ENCODE data around the gene SCAMP4. TPM values are rescaled to one million over a fixed set of nuclear protein-coding genes. Genes with fewer than 3 reads are reported as not detected.

SCAMP4 gene
- polyA plus RNA-seq, 2 of the 4 experiments (the other 2 are of a cell fraction): 7.6 to 63.0 TPM

DNA sequence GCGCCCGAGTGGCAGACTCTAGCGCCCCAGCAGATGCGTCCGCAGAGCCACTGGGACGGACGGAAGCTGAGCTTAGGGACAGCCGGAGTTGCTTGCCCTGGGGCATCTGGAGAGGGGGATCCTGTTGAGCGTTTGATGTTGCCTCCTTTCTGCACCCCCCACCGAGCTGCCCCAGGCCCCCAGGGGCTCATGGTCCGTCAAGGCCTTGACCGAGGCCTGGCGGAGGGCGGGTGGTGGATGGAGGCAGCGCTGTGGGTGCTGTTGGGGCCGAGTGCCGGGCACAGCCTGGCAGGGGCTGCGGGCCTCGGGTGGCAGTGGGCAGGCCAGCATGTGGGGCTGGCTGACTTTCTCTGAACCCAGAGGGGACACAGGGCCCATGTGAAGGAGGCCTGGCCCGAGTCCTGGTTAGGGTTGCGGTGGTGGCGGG, 38.5 kb downstream of the SCAMP4 start (continued):
- TF ChIP-seq BCL3 (IDR thresholded peaks at IDR 0.05): no peak
- TF ChIP-seq, protein P1, sequence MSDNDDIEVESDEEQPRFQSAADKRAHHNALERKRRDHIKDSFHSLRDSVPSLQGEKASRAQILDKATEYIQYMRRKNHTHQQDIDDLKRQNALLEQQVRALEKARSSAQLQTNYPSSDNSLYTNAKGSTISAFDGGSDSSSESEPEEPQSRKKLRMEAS (IDR thresholded peaks at IDR 0.05): no peak
- no peak for TF ChIP-seq HOXB5 (CRISPR knock-in tag; IDR thresholded peaks at IDR 0.05)

- no peak overlapping the region for H3K4me3 ChIP-seq
- no peak for FAIRE-seq
- H3K27ac ChIP-seq: no peak overlapping the region; a peak in 1 of 6 replicates
- no peak for DNase-seq (ENCODE audit: low read depth in 1 of 2, low spot score in 1 of 2)
- no peak overlapping the region for H3K4me2 ChIP-seq
- peaks cover 11% of the 10 kb centered on the region; the same call in 2 of the 3 replicates for H3K4me1 ChIP-seq
- WGBS (ENCODE audit: missing lambda C conversion rate): 91% methylated on average over 15 of the region's 42 CpGs
- ATAC-seq: no peak
- ChIA-PET CTCF (interaction anchor here (1.6 kb wide), 1 partner anchor 14 kb away, joined by 8 read pairs; no protein-coding TSS in a partner anchor), POLR2A (no interaction called here)
- no peak for TF ChIP-seq ZNF302 (CRISPR knock-in tag; IDR thresholded peaks at IDR 0.05)
- TF ChIP-seq RCOR1 (IDR thresholded peaks at IDR 0.05; ENCODE audit: low read depth, low read length): no peak
- no peak for TF ChIP-seq FOSB (CRISPR knock-in tag; IDR thresholded peaks at IDR 0.05)
- no peak for TF ChIP-seq HEYL (CRISPR knock-in tag; IDR thresholded peaks at IDR 0.05)
- no peak for TF ChIP-seq EHMT2 (IDR thresholded peaks at IDR 0.05; ENCODE audit: low read depth)
- TF ChIP-seq, protein P2, sequence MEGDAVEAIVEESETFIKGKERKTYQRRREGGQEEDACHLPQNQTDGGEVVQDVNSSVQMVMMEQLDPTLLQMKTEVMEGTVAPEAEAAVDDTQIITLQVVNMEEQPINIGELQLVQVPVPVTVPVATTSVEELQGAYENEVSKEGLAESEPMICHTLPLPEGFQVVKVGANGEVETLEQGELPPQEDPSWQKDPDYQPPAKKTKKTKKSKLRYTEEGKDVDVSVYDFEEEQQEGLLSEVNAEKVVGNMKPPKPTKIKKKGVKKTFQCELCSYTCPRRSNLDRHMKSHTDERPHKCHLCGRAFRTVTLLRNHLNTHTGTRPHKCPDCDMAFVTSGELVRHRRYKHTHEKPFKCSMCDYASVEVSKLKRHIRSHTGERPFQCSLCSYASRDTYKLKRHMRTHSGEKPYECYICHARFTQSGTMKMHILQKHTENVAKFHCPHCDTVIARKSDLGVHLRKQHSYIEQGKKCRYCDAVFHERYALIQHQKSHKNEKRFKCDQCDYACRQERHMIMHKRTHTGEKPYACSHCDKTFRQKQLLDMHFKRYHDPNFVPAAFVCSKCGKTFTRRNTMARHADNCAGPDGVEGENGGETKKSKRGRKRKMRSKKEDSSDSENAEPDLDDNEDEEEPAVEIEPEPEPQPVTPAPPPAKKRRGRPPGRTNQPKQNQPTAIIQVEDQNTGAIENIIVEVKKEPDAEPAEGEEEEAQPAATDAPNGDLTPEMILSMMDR (IDR thresholded peaks at IDR 0.05): no peak
- TF ChIP-seq ELK1 (IDR thresholded peaks at IDR 0.05; ENCODE audit: low read depth, low read length): no peak
- TF ChIP-seq, protein P1 (IDR thresholded peaks at IDR 0.05): no peak
- TF ChIP-seq PHF8 (IDR thresholded peaks at IDR 0.05; ENCODE audit: borderline replicate concordance, low read depth): no peak
- TF ChIP-seq, protein P3, sequence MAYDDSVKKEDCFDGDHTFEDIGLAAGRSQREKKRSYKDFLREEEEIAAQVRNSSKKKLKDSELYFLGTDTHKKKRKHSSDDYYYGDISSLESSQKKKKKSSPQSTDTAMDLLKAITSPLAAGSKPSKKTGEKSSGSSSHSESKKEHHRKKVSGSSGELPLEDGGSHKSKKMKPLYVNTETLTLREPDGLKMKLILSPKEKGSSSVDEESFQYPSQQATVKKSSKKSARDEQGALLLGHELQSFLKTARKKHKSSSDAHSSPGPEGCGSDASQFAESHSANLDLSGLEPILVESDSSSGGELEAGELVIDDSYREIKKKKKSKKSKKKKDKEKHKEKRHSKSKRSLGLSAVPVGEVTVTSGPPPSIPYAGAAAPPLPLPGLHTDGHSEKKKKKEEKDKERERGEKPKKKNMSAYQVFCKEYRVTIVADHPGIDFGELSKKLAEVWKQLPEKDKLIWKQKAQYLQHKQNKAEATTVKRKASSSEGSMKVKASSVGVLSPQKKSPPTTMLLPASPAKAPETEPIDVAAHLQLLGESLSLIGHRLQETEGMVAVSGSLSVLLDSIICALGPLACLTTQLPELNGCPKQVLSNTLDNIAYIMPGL (CRISPR knock-in tag; IDR thresholded peaks at IDR 0.05; ENCODE audit: borderline replicate concordance): no peak
- no peak for TF ChIP-seq CBX8 (IDR thresholded peaks at IDR 0.05)
- H3K9me3 ChIP-seq: no peaks in the 10 kb centered on the region
Observed at GRCh38 chr19:1944088-1944915, 39.1 kb downstream of the SCAMP4 start.

GRCh38 chr19:1944916-1945561, 39.8 kb downstream of the SCAMP4 start:
- TF ChIP-seq HOXA7 (CRISPR knock-in tag; IDR thresholded peaks at IDR 0.05): no peak
- no peak for TF ChIP-seq HOXB5 (CRISPR knock-in tag; IDR thresholded peaks at IDR 0.05)
- no peak for TF ChIP-seq RCOR1 (IDR thresholded peaks at IDR 0.05; ENCODE audit: low read depth, low read length)
- no peak overlapping the region for H3K4me3 ChIP-seq
- FAIRE-seq: no peak
- no peaks in the 10 kb centered on the region for H3K9me3 ChIP-seq
- ChIA-PET CTCF (interaction anchor here (0.7 to 1.7 kb wide), 7 partner anchors 12 to 213 kb away, joined by 3 to 5 read pairs (median 3); no protein-coding TSS in a partner anchor), POLR2A (no interaction called here)
- no peak overlapping the region; a peak in 1 of 6 replicates for H3K27ac ChIP-seq
- no peak overlapping the region for H3K4me2 ChIP-seq
- peaks cover 4% of the 10 kb centered on the region; the same call in 2 of the 3 replicates for H3K4me1 ChIP-seq
- WGBS (ENCODE audit: missing lambda C conversion rate): 96% methylated on average over 5 of the region's 30 CpGs
- no peak for ATAC-seq
- DNase-seq (ENCODE audit: low read depth in 1 of 2, low spot score in 1 of 2): no peak

Measured in A549 (cell line).